WI38 (cell line): ENCODE results near the gene UQCRH.
"Not testable (repeated sequence)": the region's sequence is repeated elsewhere in the genome, so short reads cannot be mapped to it uniquely, and the experiment has no call there.

Source experiments
- H3K4me3 ChIP-seq: 2 replicates; pipeline ENCODE4 v1.5.1; 2011; ENCODE audit warnings: low read depth, mild to moderate bottlenecking, control low read depth, low read length
- TF ChIP-seq, protein P1 (sequence below): IDR thresholded peaks from 2 replicates; pipeline ENCODE4 v1.5.1; 2012; ENCODE audit warnings: low read depth, mild to moderate bottlenecking, control low read depth, low read length

The UQCRH gene

DNA sequence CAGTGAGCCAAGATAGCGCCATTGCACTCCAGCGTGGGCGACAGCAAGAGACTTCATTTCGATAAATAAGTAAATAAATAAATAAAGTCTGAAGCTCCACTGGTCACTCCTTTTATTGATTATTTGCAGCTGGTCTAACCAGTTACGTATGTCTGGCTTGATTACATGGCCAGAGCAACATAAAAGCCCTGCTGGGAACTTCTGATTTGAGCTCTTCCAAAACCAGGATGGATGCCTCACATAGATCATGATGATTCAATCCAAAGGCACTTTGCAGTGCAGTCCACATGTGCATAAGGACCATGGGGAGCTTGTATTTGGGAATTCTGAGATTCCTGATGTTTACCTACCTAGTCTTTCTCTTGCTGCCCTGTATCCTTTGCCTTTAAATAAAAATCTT lies 61.1 kb downstream of the UQCRH start:
- TF ChIP-seq, protein P1, sequence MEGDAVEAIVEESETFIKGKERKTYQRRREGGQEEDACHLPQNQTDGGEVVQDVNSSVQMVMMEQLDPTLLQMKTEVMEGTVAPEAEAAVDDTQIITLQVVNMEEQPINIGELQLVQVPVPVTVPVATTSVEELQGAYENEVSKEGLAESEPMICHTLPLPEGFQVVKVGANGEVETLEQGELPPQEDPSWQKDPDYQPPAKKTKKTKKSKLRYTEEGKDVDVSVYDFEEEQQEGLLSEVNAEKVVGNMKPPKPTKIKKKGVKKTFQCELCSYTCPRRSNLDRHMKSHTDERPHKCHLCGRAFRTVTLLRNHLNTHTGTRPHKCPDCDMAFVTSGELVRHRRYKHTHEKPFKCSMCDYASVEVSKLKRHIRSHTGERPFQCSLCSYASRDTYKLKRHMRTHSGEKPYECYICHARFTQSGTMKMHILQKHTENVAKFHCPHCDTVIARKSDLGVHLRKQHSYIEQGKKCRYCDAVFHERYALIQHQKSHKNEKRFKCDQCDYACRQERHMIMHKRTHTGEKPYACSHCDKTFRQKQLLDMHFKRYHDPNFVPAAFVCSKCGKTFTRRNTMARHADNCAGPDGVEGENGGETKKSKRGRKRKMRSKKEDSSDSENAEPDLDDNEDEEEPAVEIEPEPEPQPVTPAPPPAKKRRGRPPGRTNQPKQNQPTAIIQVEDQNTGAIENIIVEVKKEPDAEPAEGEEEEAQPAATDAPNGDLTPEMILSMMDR = no peak
- no peak overlapping the region for H3K4me3 ChIP-seq

DNA sequence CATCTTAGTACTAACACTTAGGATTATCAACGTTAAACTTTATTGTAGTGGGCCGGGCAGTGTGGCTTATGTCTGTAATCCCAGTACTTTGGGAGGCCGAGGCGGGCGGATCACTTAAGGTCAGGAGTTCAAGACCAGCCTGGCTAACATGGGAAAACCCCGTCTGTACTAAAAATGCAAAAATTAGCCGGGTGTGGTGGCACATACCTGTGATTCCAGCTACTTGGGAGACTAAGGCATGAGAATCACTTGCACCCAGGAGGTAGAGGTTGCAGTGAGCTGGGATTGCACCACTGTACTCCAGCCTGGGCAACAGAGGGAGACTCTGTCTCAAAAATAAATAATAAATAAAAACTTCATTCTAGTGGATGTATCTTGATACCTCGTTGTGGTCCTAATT lies 62.3 kb downstream of the UQCRH start:
- H3K4me3 ChIP-seq = not testable (repeated sequence)
